ENCODE data around the gene TEKT5. TPM values are rescaled to one million over a fixed set of nuclear protein-coding genes. Genes with fewer than 3 reads are reported as not detected.

Gene TEKT5
- total and polyA plus RNA-seq, 2 donors from 2014 or later = 0.57 TPM; not detected in 1

DNA sequence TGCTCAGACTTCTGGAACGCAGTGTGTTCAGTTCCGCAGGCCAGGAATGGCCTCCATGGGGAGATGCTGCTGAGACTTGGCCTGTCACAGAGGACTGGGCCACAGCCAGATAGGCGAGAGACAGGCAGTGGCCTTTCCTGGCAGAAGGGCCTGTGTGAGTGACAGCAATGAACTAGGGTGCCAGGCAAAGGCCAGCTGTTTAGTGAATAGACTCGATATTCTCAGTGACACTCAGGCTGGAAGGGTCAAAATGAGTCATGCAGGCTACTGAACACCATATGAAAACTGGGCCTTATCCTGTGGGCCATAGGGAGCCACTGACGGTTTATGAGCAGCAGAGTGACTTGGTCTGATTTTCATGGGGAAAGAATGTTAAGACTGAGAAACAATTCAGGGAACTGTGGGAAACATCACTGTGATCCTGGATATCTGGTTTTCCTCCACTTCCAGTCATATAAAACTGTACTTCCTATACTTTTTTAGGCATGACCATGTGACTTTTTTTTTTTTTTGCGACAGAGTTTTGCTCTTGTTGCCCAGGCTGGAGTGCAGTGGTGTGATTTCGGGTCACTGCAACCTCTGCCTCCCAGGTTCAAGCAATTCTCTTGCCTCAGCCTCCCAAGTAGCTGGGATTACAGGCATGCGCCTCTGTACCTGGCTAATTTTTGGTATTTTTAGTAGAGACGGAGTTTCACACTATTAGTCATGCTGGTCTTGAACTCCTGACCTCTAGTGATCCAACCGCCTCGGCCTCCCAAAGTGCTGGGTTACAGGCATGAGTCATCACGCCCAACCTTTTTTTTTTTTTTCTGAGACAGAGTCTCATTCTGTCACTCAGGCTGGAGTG lies 43.7 kb upstream of the TEKT5 start:
- Histone ChIP-seq H3K27ac (ENCODE audit: low read depth in 2 of 2, low read length in 2 of 2) (no peak overlapping the region), H3K36me3 (ENCODE audit: control insufficient read depth in 2 of 3, insufficient read depth in 3 of 3, low read length in 3 of 3) (no peaks in the 10 kb centered on the region), H3K4me1 (ENCODE audit: control insufficient read depth in 2 of 3, insufficient read depth in 2 of 3, low read depth in 1 of 3, low read length in 3 of 3) (peaks cover 0 to 2% (median 2%) of the 10 kb centered on the region in 3 donors), H3K9ac (ENCODE audit: low read length in 3 of 3) (no peak overlapping the region), H3K4me3 (ENCODE audit: low read length in 3 of 3) (no peak overlapping the region), H3K9me3 (ENCODE audit: control insufficient read depth in 2 of 3, insufficient read depth in 1 of 3, low read length in 3 of 3) (no peaks in the 10 kb centered on the region), H3K27me3 (ENCODE audit: control insufficient read depth, insufficient read depth, low read length) (no peaks in the 10 kb centered on the region)
- peak in 1 of 5 donors; percentile 31 for DNase-seq
- FAIRE-seq = no peak
- TF ChIP-seq CTCF (IDR thresholded peaks at IDR 0.05; ENCODE audit: borderline replicate concordance, extremely low read depth, insufficient read depth) = no peak
- intact Hi-C loops (cut with DNase I) = loop anchor here (5.0 kb wide), 1 partner anchor 226 kb away; no protein-coding TSS in a partner anchor

DNA sequence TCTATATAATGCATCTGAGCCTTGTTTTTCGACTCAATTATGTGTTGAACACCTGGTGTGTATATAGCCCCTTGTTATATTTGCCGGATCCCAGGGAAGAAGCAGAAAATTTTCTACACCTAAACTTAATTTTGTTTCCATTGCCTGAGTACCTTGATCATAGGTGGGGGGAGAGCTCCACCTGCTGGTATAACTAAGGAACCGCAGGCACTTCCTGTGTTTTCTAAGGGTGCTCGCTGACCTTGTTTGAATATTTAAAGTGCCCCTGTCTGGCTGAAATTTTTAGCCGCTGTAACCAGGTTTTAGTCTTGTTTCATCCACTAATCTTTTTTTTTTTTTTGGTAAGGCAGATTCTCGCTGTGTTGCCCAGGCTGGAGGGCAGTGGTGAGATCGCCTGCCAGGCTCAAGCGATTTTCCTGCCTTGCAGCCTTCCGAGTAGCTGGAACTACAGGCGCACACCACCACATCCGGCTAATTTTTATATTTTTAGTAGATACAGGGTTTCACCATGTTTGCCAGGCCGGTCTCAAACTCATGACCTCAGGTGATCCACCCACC lies 42.4 kb upstream of the TEKT5 start:
- no peak overlapping the region for H3K27ac ChIP-seq (ENCODE audit: low read depth in 2 of 2, low read length in 2 of 2)
- H3K4me3 ChIP-seq (ENCODE audit: low read length in 3 of 3) = peak overlapping the region in 1 of 3 donors; percentile 61
- no peaks in the 10 kb centered on the region for H3K36me3 ChIP-seq (ENCODE audit: control insufficient read depth in 2 of 3, insufficient read depth in 3 of 3, low read length in 3 of 3)
- H3K9ac ChIP-seq (ENCODE audit: low read length in 3 of 3) = no peak overlapping the region
- peaks cover 0 to 3% (median 0%) of the 10 kb centered on the region in 3 donors for H3K9me3 ChIP-seq (ENCODE audit: control insufficient read depth in 2 of 3, insufficient read depth in 1 of 3, low read length in 3 of 3)
- peaks cover 0 to 2% (median 0%) of the 10 kb centered on the region in 3 donors for H3K4me1 ChIP-seq (ENCODE audit: control insufficient read depth in 2 of 3, insufficient read depth in 2 of 3, low read depth in 1 of 3, low read length in 3 of 3)
- FAIRE-seq (peak; percentile 27), DNase-seq (peak in 4 of 5 donors; percentile 75 to 88 (median 82))
- peak; percentile 84 for TF ChIP-seq CTCF (IDR thresholded peaks at IDR 0.05; ENCODE audit: borderline replicate concordance, extremely low read depth, insufficient read depth)
- intact Hi-C loops (cut with DNase I) = loop anchor here (5.0 kb wide), 1 partner anchor 225 kb away; no protein-coding TSS in a partner anchor
- no peaks in the 10 kb centered on the region for H3K27me3 ChIP-seq (ENCODE audit: control insufficient read depth, insufficient read depth, low read length)

DNA sequence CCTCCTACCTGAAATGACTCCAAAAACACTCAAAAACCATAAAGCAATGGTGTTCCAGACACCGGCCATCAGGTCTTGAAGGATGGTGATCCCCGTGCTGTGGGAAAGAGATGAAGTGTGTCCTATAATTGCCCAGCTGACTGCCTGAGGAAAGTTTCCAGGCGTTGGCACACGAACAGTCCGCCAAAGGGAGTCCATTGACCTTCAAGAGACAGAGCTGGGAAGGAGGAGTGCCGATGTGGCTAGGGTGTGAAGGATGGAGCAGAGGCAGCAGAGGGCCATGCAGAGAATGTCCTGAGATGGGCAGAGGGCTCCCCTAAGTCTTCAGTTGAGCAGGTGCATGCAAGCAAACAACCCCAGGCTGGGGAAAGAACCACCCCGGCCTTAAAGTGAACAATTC lies 37.1 kb upstream of the TEKT5 start:
- DNase-seq (no peak), FAIRE-seq (no peak)
- Histone ChIP-seq H3K27me3 (ENCODE audit: control insufficient read depth, insufficient read depth, low read length) (no peaks in the 10 kb centered on the region), H3K27ac (ENCODE audit: low read depth in 2 of 2, low read length in 2 of 2) (no peak overlapping the region), H3K9ac (ENCODE audit: low read length in 3 of 3) (no peak overlapping the region), H3K9me3 (ENCODE audit: control insufficient read depth in 2 of 3, insufficient read depth in 1 of 3, low read length in 3 of 3) (peaks cover 0 to 3% (median 1%) of the 10 kb centered on the region in 3 donors), H3K4me1 (ENCODE audit: control insufficient read depth in 2 of 3, insufficient read depth in 2 of 3, low read depth in 1 of 3, low read length in 3 of 3) (no peaks in the 10 kb centered on the region), H3K36me3 (ENCODE audit: control insufficient read depth in 2 of 3, insufficient read depth in 3 of 3, low read length in 3 of 3) (no peaks in the 10 kb centered on the region), H3K4me3 (ENCODE audit: low read length in 3 of 3) (no peak overlapping the region)
- no peak for TF ChIP-seq CTCF (IDR thresholded peaks at IDR 0.05; ENCODE audit: borderline replicate concordance, extremely low read depth, insufficient read depth)
- intact Hi-C loops (cut with DNase I) = loop anchor here (5.0 kb wide), 1 partner anchor 209 kb away; no protein-coding TSS in a partner anchor

Data from kidney (tissue), 14 donors.